Uterus (tissue), 4 donors: ENCODE results near the gene WDFY4. TPM values are rescaled to one million over a fixed set of nuclear protein-coding genes. Genes with fewer than 3 reads are reported as not detected.

Experiments used
- DNase-seq, 2 donors: peaks; one replicate each; pipeline ENCODE4 v3.0.0-alpha.2; 2019 to 2020
- H3K27ac ChIP-seq, 2 donors: fragments of 200-600 bp; sonication (generic); 1 replicate in 1 of 2; 2 replicates in 1 of 2; pipeline ENCODE4 v1.5.1; 2016 to 2018
- H3K27me3 ChIP-seq, 2 donors: fragments of 200-600 bp; sonication (generic); one replicate each; pipeline ENCODE4 v1.5.1; 2018 to 2019; ENCODE audit warnings: control low read depth in 1 of 2
- H3K36me3 ChIP-seq, 2 donors: fragments of 200-600 bp; sonication (generic); one replicate each; pipeline ENCODE4 v1.5.1; 2019; ENCODE audit warnings: control low read depth in 1 of 2
- H3K4me1 ChIP-seq, 2 donors: fragments of 200-600 bp; sonication (generic); one replicate each; pipeline ENCODE4 v1.5.1; 2018 to 2019; ENCODE audit warnings: control low read depth in 1 of 2
- H3K4me3 ChIP-seq, 2 donors: fragments of 200-600 bp; sonication (generic); 1 replicate in 1 of 2; 2 replicates in 1 of 2; pipeline ENCODE4 v1.5.1; 2018 to 2019; ENCODE audit warnings: mild to moderate bottlenecking in 1 of 2
- H3K9me3 ChIP-seq, 2 donors: fragments of 200-600 bp; sonication (generic); one replicate each; pipeline ENCODE4 v1.5.1; 2019; ENCODE audit warnings: control low read depth in 1 of 2
- POLR2A ChIP-seq, 2 donors: fragments of 450-650 bp; IDR thresholded peaks; one replicate each; pipeline ENCODE4 v1.6.1; 2016; ENCODE audit warnings: antibody characterized with exemption in 2 of 2, mild to moderate bottlenecking in 1 of 2, moderate library complexity in 1 of 2
- intact Hi-C: fragments of 100-400 bp; cut with DNase I; formaldehyde crosslinking; loops from one replicate; pipeline ENCODE4 v1.15.1; 2023; ENCODE audit warnings: low total_unique reads
- total RNA-seq, 4 donors: library from RNA; depleted of rRNA in 3 of 4; stranded (reverse); fragments of >200 nt in 3 of 4; gene quantifications; one replicate each; pipeline versions ENCODE4 v1.1.0 to v1.2.4, GENCODE V29; 2014 to 2023
- TF ChIP-seq, protein P1 (sequence below), 4 experiments: fragments of 200-600 bp in 2 of 4; fragments of 450-650 bp in 2 of 4; sonication (generic) in 2 of 4; IDR thresholded peaks; one replicate each; pipeline ENCODE4 v1.5.1; 2016 to 2019; ENCODE audit warnings: antibody characterized with exemption in 4 of 4, mild to moderate bottlenecking in 2 of 4, moderate library complexity in 1 of 4
- donor health status: DM: yes; HTN: yes; CAD: no.

Gene WDFY4
- total RNA-seq, 4 donors from 2014 or later = 0.26 to 5.2 (median 1.2) TPM

DNA sequence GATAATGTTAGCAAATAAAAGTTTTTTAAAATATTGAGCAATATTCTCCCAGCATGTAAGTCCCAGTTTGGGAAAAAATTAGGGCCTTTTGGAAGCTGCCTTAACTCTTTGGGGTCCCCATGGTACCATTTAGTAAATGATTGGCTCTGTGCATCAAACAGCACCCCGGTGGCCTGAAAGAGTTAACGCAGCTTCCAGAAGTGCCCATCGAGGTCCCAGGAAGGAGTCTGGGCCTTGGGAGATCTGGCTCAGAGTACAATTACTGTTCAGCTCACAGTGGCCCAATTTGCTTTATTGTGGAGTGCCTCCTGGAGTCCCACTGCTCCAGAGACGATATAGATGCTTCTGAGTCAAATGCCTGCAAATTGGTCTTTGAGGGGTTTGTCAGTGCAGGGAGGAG is 31.7 kb downstream of the WDFY4 start:
- Histone ChIP-seq H3K36me3 (no peaks in the 10 kb centered on the region), H3K27me3 (no peaks in the 10 kb centered on the region), H3K4me3 (no peak overlapping the region), H3K27ac (no peak overlapping the region), H3K4me1 (no peaks in the 10 kb centered on the region), H3K9me3 (no peaks in the 10 kb centered on the region)
- intact Hi-C loops = no loop called here
- no peak for DNase-seq
- no peak for TF ChIP-seq POLR2A (IDR thresholded peaks at IDR 0.05)
- TF ChIP-seq, protein P1, sequence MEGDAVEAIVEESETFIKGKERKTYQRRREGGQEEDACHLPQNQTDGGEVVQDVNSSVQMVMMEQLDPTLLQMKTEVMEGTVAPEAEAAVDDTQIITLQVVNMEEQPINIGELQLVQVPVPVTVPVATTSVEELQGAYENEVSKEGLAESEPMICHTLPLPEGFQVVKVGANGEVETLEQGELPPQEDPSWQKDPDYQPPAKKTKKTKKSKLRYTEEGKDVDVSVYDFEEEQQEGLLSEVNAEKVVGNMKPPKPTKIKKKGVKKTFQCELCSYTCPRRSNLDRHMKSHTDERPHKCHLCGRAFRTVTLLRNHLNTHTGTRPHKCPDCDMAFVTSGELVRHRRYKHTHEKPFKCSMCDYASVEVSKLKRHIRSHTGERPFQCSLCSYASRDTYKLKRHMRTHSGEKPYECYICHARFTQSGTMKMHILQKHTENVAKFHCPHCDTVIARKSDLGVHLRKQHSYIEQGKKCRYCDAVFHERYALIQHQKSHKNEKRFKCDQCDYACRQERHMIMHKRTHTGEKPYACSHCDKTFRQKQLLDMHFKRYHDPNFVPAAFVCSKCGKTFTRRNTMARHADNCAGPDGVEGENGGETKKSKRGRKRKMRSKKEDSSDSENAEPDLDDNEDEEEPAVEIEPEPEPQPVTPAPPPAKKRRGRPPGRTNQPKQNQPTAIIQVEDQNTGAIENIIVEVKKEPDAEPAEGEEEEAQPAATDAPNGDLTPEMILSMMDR (IDR thresholded peaks at IDR 0.05) = no peak

GRCh38 chr10:48720611-48721010 is 35.9 kb downstream of the WDFY4 start:
- no peaks in the 10 kb centered on the region for H3K27me3 ChIP-seq
- H3K9me3 ChIP-seq = no peaks in the 10 kb centered on the region
- H3K27ac ChIP-seq = no peak overlapping the region
- H3K4me1 ChIP-seq = no peaks in the 10 kb centered on the region
- H3K36me3 ChIP-seq = no peaks in the 10 kb centered on the region
- DNase-seq = no peak
- no peak overlapping the region for H3K4me3 ChIP-seq
- intact Hi-C loops = no loop called here
- TF ChIP-seq, protein P1 (IDR thresholded peaks at IDR 0.05) = no peak
- TF ChIP-seq POLR2A (IDR thresholded peaks at IDR 0.05) = no peak

GRCh38 chr10:48722153-48723145 is 37.8 kb downstream of the WDFY4 start:
- DNase-seq = no peak
- no peak overlapping the region for H3K27ac ChIP-seq
- H3K27me3 ChIP-seq = no peaks in the 10 kb centered on the region
- TF ChIP-seq, protein P1 (IDR thresholded peaks at IDR 0.05) = no peak
- TF ChIP-seq POLR2A (IDR thresholded peaks at IDR 0.05) = no peak
- no peaks in the 10 kb centered on the region for H3K4me1 ChIP-seq
- no peaks in the 10 kb centered on the region for H3K9me3 ChIP-seq
- intact Hi-C loops = no loop called here
- no peak overlapping the region for H3K4me3 ChIP-seq
- no peaks in the 10 kb centered on the region for H3K36me3 ChIP-seq

GRCh38 chr10:48724127-48724526 is 39.5 kb downstream of the WDFY4 start:
- intact Hi-C loops = no loop called here

DNA sequence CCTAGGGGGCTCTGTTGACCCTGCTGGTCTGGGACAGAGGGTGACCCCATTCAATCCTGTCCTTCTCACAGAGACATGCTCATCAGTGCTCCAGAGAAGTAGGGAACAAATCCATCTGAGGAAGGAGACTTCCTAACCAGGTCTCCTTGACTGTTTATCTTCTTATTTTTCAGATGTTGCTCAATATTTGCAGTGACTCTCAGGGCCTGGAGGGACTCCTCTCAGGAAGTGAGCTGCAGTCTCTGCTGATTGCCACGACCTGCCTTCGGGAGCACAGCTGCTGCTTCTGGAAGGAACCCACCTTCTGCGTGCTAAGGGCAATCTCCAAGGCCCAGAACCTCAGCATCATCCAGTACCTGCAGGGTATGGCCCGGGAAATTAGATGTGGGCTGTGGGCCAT is 41.0 kb downstream of the WDFY4 start:
- no peak overlapping the region for H3K27ac ChIP-seq
- no peaks in the 10 kb centered on the region for H3K9me3 ChIP-seq
- TF ChIP-seq, protein P1 (IDR thresholded peaks at IDR 0.05) = no peak
- no peak for TF ChIP-seq POLR2A (IDR thresholded peaks at IDR 0.05)
- no peak for DNase-seq
- H3K4me3 ChIP-seq = no peak overlapping the region
- no peaks in the 10 kb centered on the region for H3K36me3 ChIP-seq
- intact Hi-C loops = no loop called here
- no peaks in the 10 kb centered on the region for H3K27me3 ChIP-seq
- H3K4me1 ChIP-seq = no peaks in the 10 kb centered on the region

More at GRCh38 chr10:48724127-48724526, 39.5 kb downstream of the WDFY4 start:
- no peak for DNase-seq
- Histone ChIP-seq H3K9me3 (no peaks in the 10 kb centered on the region), H3K27ac (no peak overlapping the region), H3K4me3 (no peak overlapping the region), H3K4me1 (no peaks in the 10 kb centered on the region), H3K36me3 (no peaks in the 10 kb centered on the region), H3K27me3 (no peaks in the 10 kb centered on the region)
- TF ChIP-seq POLR2A (IDR thresholded peaks at IDR 0.05) = no peak
- TF ChIP-seq, protein P1 (IDR thresholded peaks at IDR 0.05) = no peak
